Parathyroid adenoma (tissue), 2 donors: ENCODE data around the gene XRCC3.

ENCODE experiments used
- H2AFZ ChIP-seq: fragments of 300-600 bp; sonication (generic); one replicate; pipeline ENCODE4 v1.7.0; 2017; ENCODE audit warnings: antibody characterized with exemption, mild to moderate bottlenecking
- H3K27ac ChIP-seq: fragments of 300-600 bp; sonication (generic); one replicate; pipeline ENCODE4 v1.7.0; 2017
- H3K27me3 ChIP-seq: fragments of 300-600 bp; sonication (generic); one replicate; pipeline ENCODE4 v1.7.0; 2017; ENCODE audit warnings: low read length; ENCODE audit not compliant: control insufficient read depth, insufficient read depth
- H3K36me3 ChIP-seq: fragments of 300-600 bp; sonication (generic); one replicate; pipeline ENCODE4 v1.7.0; 2017; ENCODE audit warnings: low read length; ENCODE audit not compliant: control insufficient read depth, insufficient read depth
- H3K4me1 ChIP-seq: fragments of 300-600 bp; sonication (generic); one replicate; pipeline ENCODE4 v1.7.0; 2017; ENCODE audit warnings: control low read depth
- H3K4me2 ChIP-seq: fragments of 300-600 bp; sonication (generic); one replicate; pipeline ENCODE4 v1.7.0; 2017; ENCODE audit warnings: low read length
- H3K4me3 ChIP-seq: fragments of 300-600 bp; sonication (generic); one replicate; pipeline ENCODE4 v1.7.0; 2017; ENCODE audit warnings: low read depth, low read length
- H3K79me2 ChIP-seq: fragments of 300-600 bp; sonication (generic); one replicate; pipeline ENCODE4 v1.7.0; 2017; ENCODE audit warnings: control low read depth
- H3K9ac ChIP-seq: fragments of 300-600 bp; sonication (generic); one replicate; pipeline ENCODE4 v1.7.0; 2017; ENCODE audit warnings: mild to moderate bottlenecking
- H3K9me3 ChIP-seq: fragments of 300-600 bp; sonication (generic); one replicate; pipeline ENCODE4 v1.7.0; 2017; ENCODE audit warnings: low read length; ENCODE audit not compliant: control insufficient read depth
- CTCF ChIP-seq: fragments of 300-600 bp; sonication (generic); IDR thresholded peaks from one replicate; pipeline ENCODE4 v1.7.0; 2017; ENCODE audit warnings: antibody characterized with exemption, mild to moderate bottlenecking
- donor health status: primary hyperparathyroidism.

XRCC3 gene

GRCh38 chr14:103667671-103668070, 47.6 kb downstream of the XRCC3 start:
- no peak for TF ChIP-seq CTCF
- Histone ChIP-seq H3K4me1 (no peaks in the 10 kb centered on the region), H3K9ac (no peak overlapping the region), H3K79me2 (peaks cover 35% of the 10 kb centered on the region), H3K4me2 (no peak overlapping the region), H3K4me3 (no peak overlapping the region), H3K27me3 (no peaks in the 10 kb centered on the region), H2AFZ (no peak overlapping the region), H3K36me3 (no peaks in the 10 kb centered on the region), H3K27ac (no peak overlapping the region), H3K9me3 (no peaks in the 10 kb centered on the region)

GRCh38 chr14:103663506-103663905, 51.7 kb downstream of the XRCC3 start:
- Histone ChIP-seq H3K79me2 (peaks cover 33% of the 10 kb centered on the region), H3K27ac (no peak overlapping the region), H3K4me1 (no peaks in the 10 kb centered on the region), H2AFZ (no peak overlapping the region), H3K9me3 (no peaks in the 10 kb centered on the region), H3K27me3 (no peaks in the 10 kb centered on the region), H3K36me3 (no peaks in the 10 kb centered on the region), H3K4me3 (no peak overlapping the region), H3K4me2 (no peak overlapping the region), H3K9ac (no peak overlapping the region)
- TF ChIP-seq CTCF: no peak

- Histone ChIP-seq H3K79me2 (peaks cover 29% of the 10 kb centered on the region), H2AFZ (no peak overlapping the region), H3K9ac (no peak overlapping the region), H3K4me2 (no peak overlapping the region), H3K27ac (no peak overlapping the region), H3K4me3 (no peak overlapping the region), H3K4me1 (no peaks in the 10 kb centered on the region), H3K27me3 (no peaks in the 10 kb centered on the region), H3K36me3 (no peaks in the 10 kb centered on the region), H3K9me3 (no peaks in the 10 kb centered on the region)
- no peak for TF ChIP-seq CTCF
Observed at GRCh38 chr14:103662591-103662990, 52.7 kb downstream of the XRCC3 start.

DNA sequence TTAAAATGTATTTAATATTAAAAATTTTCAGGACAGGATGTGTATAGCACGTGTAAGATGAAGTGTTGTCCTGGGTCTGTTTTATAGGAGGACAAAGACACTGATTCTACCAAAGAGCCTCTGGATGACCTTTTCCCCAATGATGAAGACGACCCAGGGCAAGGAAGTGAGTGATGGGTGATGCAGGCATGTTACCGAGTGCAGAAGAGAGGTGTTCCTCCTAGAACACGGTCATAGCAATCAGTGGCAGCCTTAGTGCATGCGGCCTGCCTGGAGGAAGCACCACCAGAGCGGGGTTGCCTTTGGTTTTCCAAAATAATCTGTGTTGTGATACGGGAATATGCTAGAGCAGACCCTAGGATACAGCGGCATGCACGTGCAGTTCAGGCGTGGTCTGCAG, 53.2 kb downstream of the XRCC3 start:
- no peaks in the 10 kb centered on the region for H3K36me3 ChIP-seq
- H3K27me3 ChIP-seq: no peaks in the 10 kb centered on the region
- no peak overlapping the region for H3K4me2 ChIP-seq
- H3K9me3 ChIP-seq: no peaks in the 10 kb centered on the region
- H3K4me3 ChIP-seq: no peak overlapping the region
- TF ChIP-seq CTCF: no peak
- no peak overlapping the region for H3K9ac ChIP-seq
- H3K4me1 ChIP-seq: no peaks in the 10 kb centered on the region
- H2AFZ ChIP-seq: no peak overlapping the region
- peaks cover 25% of the 10 kb centered on the region for H3K79me2 ChIP-seq
- no peak overlapping the region for H3K27ac ChIP-seq

DNA sequence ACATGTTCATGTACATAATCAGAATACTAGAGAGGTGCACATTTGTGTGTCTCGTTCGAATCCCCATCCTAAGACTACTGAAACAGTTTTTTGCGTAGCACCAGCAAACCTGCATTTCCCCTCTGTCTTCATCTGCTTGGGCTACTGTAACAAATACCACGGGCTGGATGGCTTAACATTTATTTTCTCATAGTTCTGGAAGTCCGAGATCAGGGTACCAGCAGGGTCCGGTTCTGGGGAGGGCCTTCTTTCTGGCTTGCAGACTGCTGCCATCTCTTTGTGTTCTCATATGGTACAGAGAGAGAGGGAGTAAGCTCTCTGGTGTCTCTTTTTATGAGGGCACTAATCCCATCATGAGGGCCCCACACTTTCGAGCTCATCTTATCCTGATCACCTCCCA, 55.6 kb downstream of the XRCC3 start:
- H3K9me3 ChIP-seq: no peaks in the 10 kb centered on the region
- H3K4me3 ChIP-seq: no peak overlapping the region
- H3K9ac ChIP-seq: no peak overlapping the region
- H3K27me3 ChIP-seq: no peaks in the 10 kb centered on the region
- H3K4me2 ChIP-seq: no peak overlapping the region
- TF ChIP-seq CTCF: no peak
- H3K27ac ChIP-seq: no peak overlapping the region
- no peaks in the 10 kb centered on the region for H3K4me1 ChIP-seq
- no peak overlapping the region for H2AFZ ChIP-seq
- no peaks in the 10 kb centered on the region for H3K36me3 ChIP-seq
- H3K79me2 ChIP-seq: peaks cover 33% of the 10 kb centered on the region
